Measurements from ENCODE around the gene TAF11.
"Not testable (repeated sequence)": the region's sequence is repeated elsewhere in the genome, so short reads cannot be mapped to it uniquely, and the experiment has no call there.

The TAF11 gene

DNA sequence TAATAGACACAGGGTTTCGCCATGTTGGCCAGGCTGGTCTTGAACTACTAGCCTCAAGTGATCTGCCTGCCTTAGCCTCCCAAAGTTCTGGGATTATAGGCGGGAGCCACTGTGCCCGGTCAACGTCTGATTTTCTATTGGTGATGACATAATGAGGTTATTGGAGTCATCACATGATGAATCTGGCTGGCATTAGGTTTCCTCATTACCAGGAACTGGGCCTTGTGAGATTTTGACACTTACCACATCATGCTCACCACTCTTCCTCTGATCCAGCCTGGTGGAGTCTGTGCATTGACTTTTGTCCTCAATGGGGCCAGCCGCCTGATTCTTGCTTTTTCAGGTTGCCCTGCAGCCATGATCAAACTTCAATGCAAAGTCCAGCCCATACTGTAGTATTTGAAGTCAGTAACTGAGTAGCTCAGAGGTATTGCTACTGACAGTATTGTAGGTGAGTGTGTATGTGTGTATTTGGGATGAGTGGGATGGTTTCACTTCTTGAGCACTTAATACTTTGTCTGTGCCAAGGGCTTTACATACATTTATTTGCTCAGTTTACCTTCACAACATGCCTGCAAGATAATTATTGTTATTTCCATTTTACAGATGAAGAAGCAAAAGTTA is 17.3 kb upstream of the TAF11 start:
- no peak for DNase-seq

DNA sequence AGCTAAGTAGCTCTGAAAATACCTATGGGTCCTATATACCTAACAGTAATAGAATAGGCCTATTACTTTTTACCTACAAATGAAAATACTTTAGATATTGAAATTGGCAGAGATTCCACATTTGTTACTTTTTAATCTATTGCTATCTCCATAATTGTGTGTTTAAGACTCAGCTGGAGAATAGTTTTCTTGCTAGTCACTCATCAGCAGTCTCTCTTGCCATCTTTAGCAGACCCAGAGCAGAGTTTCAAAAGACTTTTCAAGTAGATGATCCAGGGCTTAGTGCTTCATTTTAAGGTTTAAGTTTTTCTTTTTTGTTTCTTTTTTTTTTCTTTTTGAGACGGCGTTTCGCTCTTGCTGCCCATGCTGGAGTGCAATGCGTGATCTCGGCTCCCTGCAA is 14.1 kb upstream of the TAF11 start:
- no peak for DNase-seq

DNA sequence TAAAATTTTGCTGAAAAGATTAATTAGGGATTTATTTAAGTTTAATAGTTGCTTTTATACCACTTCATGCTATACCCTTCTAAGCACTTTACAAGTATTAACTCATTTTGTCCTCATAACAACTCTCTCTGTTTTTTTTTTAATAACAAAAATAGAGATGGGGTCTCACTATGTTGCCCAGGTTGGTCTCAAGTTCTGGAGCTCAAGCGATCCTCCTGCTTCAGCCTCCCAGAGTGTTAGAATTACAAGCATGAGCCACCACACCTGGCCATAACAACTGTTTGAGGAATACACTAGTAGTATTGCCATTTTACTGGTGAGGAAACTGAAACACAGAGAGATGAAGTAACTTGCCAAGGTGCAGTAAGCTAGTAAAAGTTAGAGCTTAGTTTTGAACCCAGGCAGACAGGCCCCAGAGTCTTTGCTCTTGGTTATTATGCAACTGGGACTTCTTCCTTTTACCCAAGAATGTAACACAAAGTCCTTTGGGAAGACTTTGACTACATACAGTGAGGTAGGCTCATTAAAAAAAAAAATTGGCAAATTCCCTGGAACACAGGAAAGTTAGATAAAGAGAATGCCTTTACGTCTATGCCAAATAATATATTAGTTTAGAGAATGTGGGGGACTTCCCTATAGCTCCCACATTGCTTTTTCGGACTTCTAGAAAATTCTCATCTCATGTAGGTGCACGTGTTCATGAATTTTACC is 12.6 kb upstream of the TAF11 start:
- DNase-seq = no peak

DNA sequence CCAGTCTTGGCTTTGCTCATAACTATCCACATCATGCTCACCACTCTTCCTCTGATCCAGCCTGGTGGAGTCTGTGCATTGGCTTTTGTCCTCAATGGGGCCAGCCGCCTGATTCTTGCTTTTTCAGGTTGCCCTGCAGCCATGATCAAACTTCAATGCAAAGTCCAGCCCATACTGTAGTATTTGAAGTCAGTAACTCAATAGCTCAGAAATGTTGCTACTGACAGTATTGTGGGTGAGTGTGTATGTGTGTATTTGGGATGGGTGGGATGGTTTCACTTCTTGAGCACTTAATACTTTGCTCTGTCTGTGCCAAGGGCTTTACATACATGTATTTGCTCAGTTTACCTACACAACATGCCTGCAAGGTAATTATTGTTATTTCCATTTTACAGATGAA is 11.9 kb upstream of the TAF11 start:
- DNase-seq = not testable (repeated sequence)

DNA sequence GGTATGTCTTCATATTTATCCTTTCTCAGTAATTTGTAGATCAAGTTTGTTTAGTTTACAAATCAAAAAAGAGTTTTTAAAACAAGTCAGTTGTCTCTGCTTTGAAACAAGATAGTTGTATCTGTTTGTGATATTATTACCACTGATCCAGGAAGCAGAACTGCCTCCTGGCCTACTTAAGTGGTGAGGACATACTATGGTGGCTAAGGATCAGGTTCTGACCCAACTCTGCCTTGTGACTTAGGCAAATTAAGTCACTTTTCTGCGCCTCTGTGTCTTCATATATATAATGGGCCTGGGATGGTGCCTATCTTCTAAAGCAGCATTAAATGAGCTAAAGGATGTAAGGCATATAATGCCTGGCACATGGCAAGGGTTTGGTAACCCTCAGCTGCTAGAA is 9.9 kb upstream of the TAF11 start:
- DNase-seq = no peak

DNA sequence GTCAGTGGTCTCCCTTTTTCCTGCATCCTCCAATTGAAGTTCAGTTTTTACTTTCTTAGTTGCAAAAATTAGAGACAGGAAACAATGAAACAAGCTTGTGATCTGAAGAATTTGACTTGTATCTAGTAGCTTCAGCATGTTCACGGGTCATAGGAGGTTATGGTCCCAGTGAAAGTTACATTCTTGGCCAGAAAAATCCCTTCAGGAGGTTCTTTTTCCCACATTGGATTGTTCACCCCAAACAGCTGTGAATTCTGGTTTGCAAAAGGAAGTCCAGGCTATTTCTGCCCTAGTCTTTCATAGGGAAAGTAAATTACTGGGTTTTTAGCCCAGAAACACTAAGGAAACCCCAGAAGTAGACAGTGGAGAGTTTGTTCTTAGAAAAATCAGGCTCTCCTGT is 9.3 kb upstream of the TAF11 start:
- DNase-seq = no peak

DNA sequence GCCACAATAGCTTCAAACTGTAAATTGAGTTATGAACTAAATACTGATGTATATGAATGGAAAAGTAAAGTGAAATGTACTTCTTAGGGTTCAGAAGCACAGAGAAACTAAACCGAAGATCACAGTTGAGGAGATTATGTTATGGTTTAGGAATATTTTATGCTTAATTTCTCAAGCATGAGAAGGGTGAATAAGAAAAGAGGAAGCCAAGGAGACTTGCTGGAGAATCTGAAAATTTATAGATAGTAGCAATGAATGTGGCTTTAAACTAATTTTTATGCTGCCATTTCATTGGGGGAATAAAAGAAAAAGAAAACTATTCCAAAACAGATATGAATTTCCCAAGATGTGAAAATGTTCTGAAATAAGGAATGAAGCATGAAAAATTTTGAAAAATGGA is 6.9 kb upstream of the TAF11 start:
- DNase-seq = no peak

DNA sequence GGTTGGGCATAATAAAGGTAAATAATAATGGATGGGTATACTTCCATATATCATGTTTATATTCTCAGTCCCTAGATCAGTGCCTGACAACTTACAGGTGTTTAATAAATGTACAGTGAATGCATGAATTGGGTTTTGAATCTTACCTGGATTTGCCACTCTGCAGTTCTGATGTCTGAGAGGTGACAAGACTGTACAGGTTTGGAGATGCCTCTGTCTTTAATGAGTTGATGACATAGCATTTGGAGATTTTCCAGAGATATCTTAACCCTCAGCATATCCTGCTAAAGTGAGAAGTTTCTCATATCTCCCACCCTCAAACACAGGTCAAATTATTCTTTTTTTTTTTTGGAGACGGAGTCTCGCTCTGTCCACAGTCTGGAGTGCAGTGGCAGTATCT is 3.5 kb upstream of the TAF11 start:
- DNase-seq = no peak

DNA sequence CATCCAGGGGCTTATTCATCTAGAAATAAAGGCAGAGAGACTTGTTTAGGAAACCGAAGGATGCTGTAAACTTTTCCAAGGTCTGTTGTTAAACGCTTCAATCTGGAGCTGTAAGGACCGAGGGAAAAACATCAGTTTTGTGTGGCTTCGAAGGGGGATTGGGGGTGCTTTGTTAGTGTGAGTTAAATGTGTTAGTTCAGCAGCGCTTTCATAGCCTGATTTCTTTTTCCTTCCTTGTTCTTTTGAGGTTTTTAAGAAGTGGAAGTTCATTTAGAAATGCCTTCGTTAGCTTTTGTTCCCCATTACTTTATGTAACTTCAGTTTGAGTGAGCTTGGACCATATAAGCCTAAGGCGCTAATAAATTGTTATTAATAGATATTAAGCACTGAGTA is 2.7 kb upstream of the TAF11 start:
- DNase-seq = no peak

DNA sequence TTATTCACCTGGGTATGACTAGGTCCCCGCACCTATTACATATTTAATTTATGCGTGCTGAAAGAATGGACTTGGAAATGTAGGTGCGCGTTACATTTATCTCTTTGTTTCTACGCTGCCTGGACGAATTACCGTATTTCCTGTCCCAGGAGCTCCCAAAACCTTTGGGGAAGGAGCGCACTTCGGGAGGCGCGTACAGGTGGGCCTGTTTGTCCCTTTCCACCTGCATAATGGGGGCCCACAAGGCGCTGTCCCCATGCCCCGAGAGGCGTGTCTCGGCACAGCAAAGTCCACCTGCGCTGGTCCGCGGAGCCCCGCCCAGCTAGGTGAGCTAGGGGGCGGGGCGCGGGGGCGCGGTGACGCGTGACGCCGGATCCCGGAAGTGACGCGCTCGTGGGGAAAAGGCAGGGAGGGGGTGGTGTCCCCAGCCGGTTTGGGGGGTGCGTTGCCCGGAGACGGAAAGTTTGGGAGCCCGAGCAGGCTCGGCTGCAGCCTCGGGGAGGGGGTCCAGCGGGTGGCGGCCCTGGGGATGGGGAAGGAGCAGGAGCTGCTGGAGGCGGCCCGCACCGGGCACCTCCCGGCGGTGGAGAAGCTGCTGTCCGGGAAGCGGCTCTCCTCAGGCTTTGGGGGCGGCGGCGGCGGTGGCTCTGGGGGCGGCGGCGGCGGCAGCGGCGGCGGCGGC is 1.2 kb upstream of the TAF11 start, which contains the start of gene ANKS1A:
Gene ANKS1A (plus strand): TSS at position 382 of the 682 bp plus-strand sequence. CDS start 148 bp downstream, at position 530.
- DNase-seq = peak; percentile 92

DNA sequence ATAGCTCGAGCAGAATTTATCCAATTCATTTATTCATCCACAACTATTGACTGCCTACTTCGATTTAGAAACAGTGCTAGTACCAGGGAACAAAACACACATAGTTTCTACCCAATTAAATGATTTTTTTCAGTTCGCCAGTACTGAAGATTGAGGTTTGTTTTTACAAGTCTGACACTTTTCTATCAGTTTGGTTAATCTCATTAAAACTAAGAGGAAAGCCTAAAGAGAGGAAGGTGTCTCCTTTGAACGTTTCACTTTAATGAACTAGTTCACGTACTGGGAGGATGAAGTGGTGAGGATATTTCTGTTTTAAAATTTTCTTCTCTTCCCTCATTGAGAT is 643 bp upstream of the TAF11 start:
- no peak for DNase-seq

DNA sequence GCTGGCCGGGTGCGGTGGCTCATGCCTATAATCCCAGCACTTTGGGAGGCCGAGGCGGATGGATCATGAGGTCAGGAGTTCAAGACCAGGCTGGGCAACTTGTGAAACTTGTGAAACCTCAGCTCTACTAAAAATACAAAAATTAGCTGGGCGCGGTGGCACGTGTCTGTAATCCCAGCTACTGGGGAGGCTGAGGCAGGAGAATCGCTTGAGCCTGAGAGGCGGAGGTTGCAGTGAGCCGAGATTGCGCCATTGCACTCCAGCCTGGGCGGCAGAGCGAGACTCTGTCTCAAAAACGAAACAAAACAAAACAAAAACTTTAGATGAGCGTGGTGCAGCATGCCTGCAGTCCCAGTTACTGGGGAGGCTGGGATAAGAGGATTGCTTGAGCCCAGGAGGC is 2.0 kb downstream of the TAF11 start:
- DNase-seq = not testable (repeated sequence)

DNA sequence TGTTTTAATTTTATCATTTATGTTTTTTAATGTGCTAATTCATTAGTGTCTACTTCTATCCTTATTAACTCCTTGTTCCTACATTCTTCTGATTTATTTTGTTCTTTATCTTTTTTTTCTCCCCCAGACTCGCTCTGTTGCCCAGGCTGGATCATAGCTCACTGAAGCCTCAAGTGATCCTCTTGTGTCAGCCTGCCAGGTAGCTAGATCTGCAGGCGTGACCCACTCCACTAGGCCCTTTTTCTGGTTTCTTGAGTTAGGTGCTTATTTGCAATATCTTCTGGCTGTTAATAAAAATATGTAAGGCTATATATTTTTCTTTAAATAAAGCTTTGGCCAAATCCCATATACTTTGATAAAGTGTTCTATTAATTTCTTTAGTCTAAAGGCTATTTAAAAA is 2.8 kb downstream of the TAF11 start:
- no peak for DNase-seq

DNA sequence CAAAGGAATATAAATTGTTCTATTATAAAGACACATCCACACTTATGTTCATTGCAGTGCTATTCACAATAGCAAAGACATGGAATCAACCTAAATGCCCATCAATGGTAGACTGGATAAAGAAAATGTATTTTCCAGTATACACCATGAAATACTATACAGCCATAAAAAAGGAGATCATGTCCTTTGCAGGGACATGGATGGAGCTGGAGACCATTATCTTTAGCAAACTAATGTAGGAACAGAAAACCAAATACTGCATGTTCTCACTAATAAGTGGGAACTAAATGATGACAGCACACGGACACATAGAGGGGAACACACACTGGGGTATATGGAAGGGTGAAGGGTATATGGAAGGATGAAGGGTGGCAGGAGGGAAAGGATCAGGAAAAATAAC is 3.8 kb downstream of the TAF11 start:
- DNase-seq = not testable (repeated sequence)

DNA sequence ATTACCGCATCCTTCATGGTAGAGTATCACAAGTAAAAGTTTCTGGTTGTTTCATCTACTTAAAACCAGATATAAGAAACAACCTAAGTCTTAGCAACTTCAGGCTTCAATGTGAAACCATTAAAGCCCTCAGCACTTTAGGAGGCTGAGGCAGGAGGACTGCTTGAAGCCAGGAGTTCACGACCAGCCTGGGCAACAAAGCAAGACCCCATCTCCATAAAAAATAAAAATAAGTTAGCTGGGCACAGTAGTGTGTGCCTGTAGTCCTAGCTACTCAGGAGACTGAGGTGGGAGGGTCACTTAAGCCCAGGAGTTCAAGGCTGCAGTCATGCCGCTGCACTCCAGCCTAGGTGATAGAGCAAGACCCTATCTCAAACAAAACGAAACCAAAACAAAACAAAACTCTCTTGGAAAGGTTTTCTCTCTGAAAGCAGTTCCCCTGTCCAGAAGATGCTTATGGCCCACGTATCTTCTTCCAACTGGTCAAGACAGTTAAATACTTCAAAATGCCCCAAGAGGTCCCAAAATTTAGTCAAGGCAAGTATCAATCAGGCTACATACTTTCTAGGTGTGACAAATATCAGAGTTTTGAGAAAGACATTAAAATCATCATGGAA is 9.9 kb downstream of the TAF11 start:
- DNase-seq = no peak

DNA sequence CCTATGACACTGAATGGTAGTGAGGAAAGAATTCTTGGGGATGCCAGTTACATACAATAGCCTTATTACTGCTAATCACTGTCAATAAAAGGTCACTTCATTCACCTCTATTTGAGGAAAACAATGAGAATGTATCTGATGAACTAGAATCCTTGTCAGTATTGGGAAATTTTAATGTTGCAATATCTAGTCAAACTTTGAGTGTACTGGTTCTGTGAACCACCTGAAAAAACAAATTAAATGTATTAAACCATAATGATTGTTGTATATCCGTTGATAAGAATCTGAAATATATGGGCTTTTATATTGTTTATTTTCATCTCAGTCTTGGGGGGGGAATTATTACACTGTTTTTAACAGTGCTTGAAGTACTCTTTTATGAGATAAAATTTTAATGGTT is 10.6 kb downstream of the TAF11 start:
- no peak for DNase-seq

DNA sequence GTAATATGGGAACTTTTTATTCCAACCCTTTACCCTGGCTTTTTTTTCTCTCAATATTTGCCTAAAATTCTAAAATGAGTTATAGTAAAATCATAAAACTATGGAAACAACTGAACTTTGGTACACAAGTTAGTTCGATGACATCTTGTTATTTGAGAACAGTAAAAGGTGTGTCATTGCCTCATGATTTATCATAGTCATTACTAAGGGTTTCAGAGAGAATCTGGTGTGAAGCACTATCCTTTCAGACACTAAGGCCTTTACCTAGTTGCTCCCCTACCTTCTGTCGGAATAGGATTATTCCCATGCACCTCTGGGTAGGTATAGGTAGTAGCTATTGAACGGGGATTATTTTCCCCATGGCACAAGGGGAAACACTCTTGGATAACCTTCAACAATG is 11.4 kb downstream of the TAF11 start:
- no peak for DNase-seq

DNA sequence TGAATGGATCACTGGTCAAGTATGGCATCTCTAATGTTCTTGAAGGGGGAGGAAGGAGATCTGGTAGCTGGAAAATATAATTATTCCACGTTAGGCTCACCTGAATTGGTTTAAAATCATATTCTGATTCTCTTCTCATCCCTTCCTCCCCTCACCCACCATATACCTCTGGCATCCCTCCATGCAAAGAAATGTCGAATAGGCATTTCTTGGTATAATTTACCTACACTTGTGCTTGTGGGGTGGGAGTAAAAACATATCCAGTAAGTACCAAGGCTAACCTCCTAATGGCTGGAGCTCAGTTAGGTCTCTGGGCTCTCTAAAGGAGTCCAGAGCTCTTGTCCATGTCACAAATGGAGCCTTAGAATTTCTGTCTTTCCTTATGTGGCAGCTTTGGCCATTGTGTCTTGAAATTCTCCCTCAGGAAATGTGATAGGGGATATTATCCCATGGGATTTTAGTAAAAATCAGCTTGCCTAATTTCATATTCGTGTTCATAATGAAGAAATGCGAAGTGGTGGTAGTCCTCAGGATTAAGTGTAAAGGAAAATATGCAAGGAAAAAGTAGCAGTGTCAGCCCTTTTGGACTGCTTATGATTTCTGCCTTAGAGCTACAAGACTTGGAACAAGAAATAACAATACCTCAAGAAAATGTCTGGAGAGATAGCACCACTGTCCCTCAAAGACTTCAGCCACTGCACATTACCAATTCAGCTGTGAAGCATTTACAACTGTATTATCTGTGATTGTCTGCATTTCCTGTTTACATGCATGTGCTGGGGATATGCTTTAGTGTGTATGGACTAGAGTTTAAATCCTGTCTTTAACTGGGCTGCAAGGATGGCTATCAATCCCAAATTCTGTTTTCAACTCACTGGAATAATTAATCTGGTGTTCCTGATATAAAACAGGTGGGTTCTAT is 12.3 kb downstream of the TAF11 start:
- DNase-seq = no peak

DNA sequence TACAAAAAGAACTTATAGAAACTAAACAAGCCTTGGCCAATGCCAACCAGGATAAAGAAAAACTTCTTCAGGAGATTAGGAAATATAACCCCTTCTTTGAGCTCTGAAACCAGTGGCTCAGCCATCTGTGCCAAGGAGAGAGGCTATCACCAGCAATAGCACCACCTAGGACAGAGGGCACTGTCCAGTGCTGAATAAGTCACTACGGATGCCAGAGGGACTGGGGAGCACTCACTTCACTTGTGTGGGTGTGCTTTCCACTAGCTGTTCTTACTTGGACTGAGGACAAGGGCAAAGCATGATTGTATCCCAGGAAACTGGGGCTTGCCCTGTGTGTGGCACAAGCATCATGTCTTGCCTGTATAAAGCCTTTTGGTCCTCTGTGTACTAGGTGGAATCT is 15.5 kb downstream of the TAF11 start:
- no peak for DNase-seq

DNA sequence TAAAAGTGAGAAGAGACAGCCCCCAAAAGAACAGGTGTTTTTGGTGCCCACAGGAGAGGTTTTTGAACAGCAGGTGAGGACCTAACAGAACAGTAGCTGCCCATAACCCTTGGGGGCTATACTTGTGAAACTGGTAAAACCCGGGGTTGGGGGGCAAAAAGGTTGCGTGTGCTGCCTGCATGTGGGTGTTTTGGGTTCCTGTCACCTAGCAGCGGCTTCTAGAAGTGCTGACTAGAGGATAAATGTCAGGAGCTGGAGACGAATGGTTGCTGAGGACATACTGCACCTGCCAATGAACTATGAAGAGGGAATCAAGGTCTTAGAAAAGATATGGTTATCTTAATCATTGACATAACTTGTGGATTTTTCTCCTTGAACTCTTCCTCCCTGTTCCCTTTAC is 16.0 kb downstream of the TAF11 start:
- DNase-seq = no peak

DNA sequence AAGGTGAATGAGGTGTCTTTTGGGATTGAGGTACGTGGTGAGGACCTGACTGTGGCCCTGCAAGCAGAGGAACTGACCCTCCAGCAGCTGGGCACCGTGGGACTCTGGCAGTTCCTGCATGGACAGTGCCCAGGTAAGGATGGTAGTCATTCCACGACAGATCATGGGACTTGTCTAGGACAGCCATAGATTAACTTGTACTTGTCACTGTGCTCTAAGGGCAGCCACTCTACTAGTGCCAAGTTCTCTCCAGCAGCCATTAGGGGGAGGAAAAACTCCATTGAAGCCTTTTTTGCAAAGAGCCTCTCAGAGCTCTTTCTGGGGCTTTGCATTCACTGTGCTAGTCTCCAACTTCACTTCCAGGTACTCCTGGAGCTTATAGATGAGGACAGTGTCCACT is 20.4 kb downstream of the TAF11 start:
- DNase-seq = no peak

DNA sequence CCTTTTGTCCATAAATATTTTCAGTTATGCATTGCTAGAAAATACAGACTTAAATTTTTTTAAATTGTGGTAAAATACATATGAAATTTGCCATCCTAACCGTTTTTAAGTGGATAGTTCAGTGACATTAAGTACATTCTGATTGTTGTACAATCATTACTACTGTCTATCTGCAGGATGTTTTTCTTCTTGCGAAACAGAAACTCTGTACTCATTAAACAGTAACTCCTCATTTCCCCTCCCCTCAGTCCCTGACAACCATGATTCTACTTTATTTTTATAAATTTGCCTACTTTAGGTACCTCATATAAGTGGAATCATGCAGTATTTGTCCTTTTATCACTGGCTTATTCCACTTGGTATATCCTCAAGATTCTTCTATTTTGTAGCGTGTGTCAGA is 21.3 kb downstream of the TAF11 start:
- DNase-seq = no peak

DNA sequence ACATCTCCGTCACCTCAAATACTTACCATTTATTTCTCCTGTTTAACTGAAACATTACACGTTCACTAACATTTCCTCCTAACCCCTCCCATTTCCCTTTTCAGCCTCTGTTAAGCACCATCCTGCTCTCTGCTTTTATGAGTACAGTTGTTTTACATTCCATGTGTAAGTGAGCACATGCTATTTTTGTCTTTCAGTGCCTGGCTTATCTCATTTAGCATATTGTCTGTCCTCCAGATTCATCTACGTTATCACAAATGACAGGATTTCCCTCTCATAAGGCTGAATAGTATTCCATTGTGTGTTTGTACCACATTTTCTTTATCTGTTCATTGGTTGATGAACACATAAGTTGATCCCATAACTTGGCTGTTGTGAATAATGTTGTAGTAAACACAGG is 22.7 kb downstream of the TAF11 start:
- DNase-seq = no peak
